Endothelial cell of umbilical vein (primary cell): ENCODE data around the gene AMTN. TPM values are rescaled to one million over a fixed set of nuclear protein-coding genes. Genes with fewer than 3 reads are reported as not detected.

Source experiments
- BruUV-seq: library from RNA; stranded (reverse); fragments of 400-500 nt; replicated peaks from 2 replicates; lab custom pipeline; 2021; lab: Mats Ljungman, UMichigan
- CTCF ChIA-PET: fragments of 300-600, 350-600 bp; sonication (Branson Sonifier 250); formaldehyde crosslinking; loops from one replicate; lab custom pipeline; 2021; ENCODE audit warnings: antibody characterized with exemption, inconsistent platforms; lab: Charles Lee
- POLR2A ChIA-PET: fragments of 300-600, 350-600 bp; sonication (Branson Sonifier 250); formaldehyde crosslinking; loops from one replicate; lab custom pipeline; 2021; ENCODE audit warnings: antibody characterized with exemption, inconsistent platforms; lab: Charles Lee
- DNase-seq: peaks from one replicate; pipeline ENCODE4 v3.0.0-alpha.2; 2011; ENCODE audit warnings: low read depth, low spot score
- FAIRE-seq: peaks from 2 replicates; lab custom pipeline; 2011; peaks lifted over from hg19 to GRCh38; lab: Jason Lieb, UNC
- H2AFZ ChIP-seq: 2 replicates; pipeline ENCODE4 v1.6.0; 2012; ENCODE audit warnings: low read depth, low read length, control low read depth, inconsistent platforms
- H3K27ac ChIP-seq: 2 replicates; pipeline ENCODE4 v1.5.1; 2011; ENCODE audit warnings: low read depth, mild to moderate bottlenecking, control low read depth, low read length, moderate library complexity; ENCODE audit not compliant: insufficient read depth
- H3K27me3 ChIP-seq, 2 experiments: 2 replicates each; pipeline versions ENCODE4 v1.6.0 to v1.6.1; 2011; ENCODE audit warnings: low read length in 2 of 2, mixed read lengths in 1 of 2; ENCODE audit not compliant: control insufficient read depth in 2 of 2, insufficient read depth in 2 of 2
- H3K36me3 ChIP-seq, 2 experiments: 2 replicates in 1 of 2; 3 replicates in 1 of 2; pipeline ENCODE4 v1.5.1; 2011; ENCODE audit warnings: low read length in 2 of 2, mild to moderate bottlenecking in 1 of 2, moderate library complexity in 1 of 2; ENCODE audit not compliant: control insufficient read depth in 2 of 2, insufficient read depth in 2 of 2; ENCODE audit errors: extremely low read depth in 1 of 2
- H3K4me1 ChIP-seq: 3 replicates; pipeline ENCODE4 v1.5.1; 2011; ENCODE audit warnings: mild to moderate bottlenecking, low read length; ENCODE audit not compliant: control insufficient read depth, insufficient read depth; ENCODE audit errors: extremely low read depth
- H3K4me2 ChIP-seq: 2 replicates; pipeline ENCODE4 v1.6.1; 2011; ENCODE audit warnings: low read length, control low read depth, mixed read lengths; ENCODE audit not compliant: insufficient read depth
- H3K4me3 ChIP-seq, 3 experiments: fragments of 200-600 bp in 1 of 3; sonication (generic), shearing (Covaris generic) in 1 of 3; replicated peaks in 1 of 3; 2 replicates each; pipeline ENCODE4 v1.5.1; 2011 to 2016; ENCODE audit warnings: control low read depth in 3 of 3, low read length in 3 of 3, mild to moderate bottlenecking in 2 of 3, inconsistent platforms in 1 of 3, low read depth in 1 of 3, moderate library complexity in 1 of 3; ENCODE audit not compliant: insufficient read depth in 1 of 3
- H3K79me2 ChIP-seq: 2 replicates; pipeline ENCODE4 v1.6.0; 2012; ENCODE audit warnings: low read length, inconsistent platforms; ENCODE audit not compliant: control insufficient read depth, insufficient read depth
- H3K9ac ChIP-seq: replicated peaks from 2 replicates; pipeline ENCODE3; 2011; ENCODE audit warnings: low read length, control low read depth; ENCODE audit not compliant: insufficient read depth; ENCODE audit errors: extremely low read depth
- H3K9me1 ChIP-seq: replicated peaks from 3 replicates; pipeline ENCODE4 v1.6.0; 2011; ENCODE audit warnings: mild to moderate bottlenecking, low read length; ENCODE audit not compliant: control insufficient read depth, insufficient read depth; ENCODE audit errors: extremely low read depth
- H3K9me3 ChIP-seq: replicated peaks from 2 replicates; pipeline ENCODE4 v1.5.1; 2012; ENCODE audit warnings: low read length, inconsistent platforms; ENCODE audit not compliant: control insufficient read depth, insufficient read depth
- H4K20me1 ChIP-seq: replicated peaks from 2 replicates; pipeline ENCODE3; 2011; ENCODE audit warnings: mild to moderate bottlenecking, low read length; ENCODE audit not compliant: control insufficient read depth, insufficient read depth; ENCODE audit errors: extremely low read depth
- CTCF ChIP-seq, 2 donors: IDR thresholded peaks; 1 replicate in 1 of 2; 2 replicates in 1 of 2; pipeline ENCODE4 v1.5.1; 2011; ENCODE audit warnings: low read length in 2 of 2, mild to moderate bottlenecking in 2 of 2, moderate library complexity in 2 of 2, control low read depth in 1 of 2, inconsistent platforms in 1 of 2, low read depth in 1 of 2; ENCODE audit not compliant: insufficient read depth in 1 of 2; ENCODE audit errors: extremely low read depth in 1 of 2
- EZH2 ChIP-seq: IDR thresholded peaks from 2 replicates; pipeline ENCODE4 v1.6.1; 2012; ENCODE audit warnings: borderline replicate concordance, low read depth, mild to moderate bottlenecking, moderate library complexity, low read length, inconsistent platforms; ENCODE audit not compliant: severe bottlenecking
- FOS ChIP-seq: IDR thresholded peaks from 2 replicates; pipeline ENCODE4 v1.6.1; 2011; ENCODE audit warnings: mild to moderate bottlenecking, low read length, moderate library complexity, borderline replicate concordance; ENCODE audit not compliant: insufficient read depth
- GATA2 ChIP-seq: IDR thresholded peaks from 2 replicates; pipeline ENCODE4 v1.7.0; 2011; ENCODE audit warnings: low read depth, mild to moderate bottlenecking, moderate library complexity, mixed read lengths, low read length; ENCODE audit not compliant: insufficient read length, insufficient read depth
- JUN ChIP-seq: IDR thresholded peaks from 2 replicates; pipeline ENCODE4 v1.6.1; 2011; ENCODE audit warnings: borderline replicate concordance, low read depth; ENCODE audit not compliant: insufficient read length, insufficient read depth
- MAX ChIP-seq: IDR thresholded peaks from 2 replicates; pipeline ENCODE4 v1.6.1; 2011; ENCODE audit not compliant: insufficient read depth, insufficient read length
- MYC ChIP-seq: IDR thresholded peaks from one replicate; pipeline ENCODE4 v1.6.1; 2011; ENCODE audit warnings: mild to moderate bottlenecking, low read depth, low read length
- POLR2A ChIP-seq: IDR thresholded peaks from 2 replicates; pipeline ENCODE4 v1.6.1; 2012; ENCODE audit warnings: low read depth, mild to moderate bottlenecking, control low read depth, low read length
- POLR2AphosphoS5 ChIP-seq: IDR thresholded peaks from 2 replicates; pipeline ENCODE4 v1.6.1; 2012; ENCODE audit warnings: low read depth, mild to moderate bottlenecking, control low read depth, low read length, moderate library complexity; ENCODE audit not compliant: insufficient read depth
- dilution Hi-C: fragments of 300-500 bp; cut with MboI; formaldehyde crosslinking; loops from one replicate; pipeline ENCODE4 v1.15.0; 2019; ENCODE audit warnings: low sequenced_read_pairs; ENCODE audit not compliant: extremely low pct_ligation_motif_present
- intact Hi-C: fragments of 100-400 bp; cut with micrococcal nuclease; formaldehyde crosslinking; loops from one replicate; pipeline ENCODE4 v1.10.0; 2022
- polyA plus RNA-seq, 4 experiments: library from polyadenylated mRNA; depleted of rRNA in 3 of 4; stranded (reverse) in 3 of 4; unstranded in 1 of 4; fragments of >200 nt; gene quantifications; 2 replicates each; pipeline versions ENCODE4 v1.2.1 to v1.2.3, GENCODE V29; 2011 to 2012; ENCODE audit warnings: missing spikeins in 1 of 4
- total RNA-seq: library from RNA; stranded (reverse); gene quantifications from 2 replicates; pipeline ENCODE4 v1.2.3, GENCODE V29; 2021

AMTN gene
- total and polyA plus RNA-seq, 2 donors (not counting 3 experiments of a cell fraction or from before 2014, with no cell fraction given): 0.95 TPM; not detected in 1

GRCh38 chr4:70511365-70511764 is 7.0 kb upstream of the AMTN start:
- no peak overlapping the region for H3K4me2 ChIP-seq
- DNase-seq (no peak), FAIRE-seq (no peak)
- H3K9me3 ChIP-seq: no peaks in the 10 kb centered on the region
- H3K4me3 ChIP-seq: no peak overlapping the region
- H3K27ac ChIP-seq: no peak overlapping the region
- no peaks in the 10 kb centered on the region for H3K9me1 ChIP-seq
- dilution Hi-C loops (no loop called here), intact Hi-C loops (no loop called here)
- no peak overlapping the region for H3K9ac ChIP-seq
- ChIA-PET POLR2A (no interaction called here), CTCF (interaction anchor here (0.9 to 1.6 kb wide), 2 partner anchors 9 to 328 kb away, joined by 3 to 6 read pairs; no protein-coding TSS in a partner anchor)
- TF ChIP-seq POLR2A (no peak), JUN (no peak), EZH2 (no peak), POLR2AphosphoS5 (no peak), MAX (no peak), MYC (no peak), FOS (no peak), CTCF (IDR thresholded peaks at IDR 0.05; ENCODE audit: extremely low read depth in 1 of 2, insufficient read depth in 1 of 2, low read depth in 1 of 2, low read length in 2 of 2) (no peak), GATA2 (no peak)
- H3K4me1 ChIP-seq: no peaks in the 10 kb centered on the region
- BruUV-seq: no TSS peak
- H3K27me3 ChIP-seq: peaks cover 0 to 1% of the 10 kb centered on the region in 2 experiments
- no peaks in the 10 kb centered on the region for H4K20me1 ChIP-seq
- H3K79me2 ChIP-seq: no peaks in the 10 kb centered on the region
- no peaks in the 10 kb centered on the region for H3K36me3 ChIP-seq
- H2AFZ ChIP-seq: no peak overlapping the region
